Thoracic aorta (tissue), 2 donors: ENCODE measurements around the gene THAP11. TPM values are rescaled to one million over a fixed set of nuclear protein-coding genes. Genes with fewer than 3 reads are reported as not detected.

ENCODE experiments used
- ATAC-seq: fragments of 150-250 bp; one replicate; pipeline ENCODE4 v1.8.0; 2017; ENCODE audit warnings: low read depth; ENCODE audit not compliant: insufficient number of reproducible peaks, low FRiP score
- DNase-seq: peaks from one replicate; pipeline ENCODE4 v3.0.0-alpha.2; 2020; ENCODE audit warnings: low spot score
- H3K27ac ChIP-seq, 2 donors: fragments of 200-600 bp; sonication (generic); 1 replicate in 1 of 2; 2 replicates in 1 of 2; pipeline ENCODE4 v1.5.1; 2016; ENCODE audit warnings: mild to moderate bottlenecking in 2 of 2, moderate library complexity in 2 of 2
- H3K27me3 ChIP-seq: fragments of 200-600 bp; sonication (generic); replicated peaks from 2 replicates; pipeline ENCODE4 v1.6.0; 2016; ENCODE audit warnings: mild to moderate bottlenecking; ENCODE audit not compliant: insufficient read depth
- H3K36me3 ChIP-seq: fragments of 200-600 bp; sonication (generic); one replicate; pipeline ENCODE4 v1.5.1; 2016
- H3K4me1 ChIP-seq, 2 donors: fragments of 200-600 bp; sonication (generic); 1 replicate in 1 of 2; 2 replicates in 1 of 2; pipeline versions ENCODE4 v1.5.1 to v1.6.0; 2016; ENCODE audit warnings: low read depth in 2 of 2, mild to moderate bottlenecking in 1 of 2; ENCODE audit not compliant: control insufficient read depth in 1 of 2
- H3K4me3 ChIP-seq: fragments of 200-600 bp; sonication (generic); 2 replicates; pipeline ENCODE4 v1.5.1; 2016; ENCODE audit warnings: mild to moderate bottlenecking
- H3K9me3 ChIP-seq: fragments of 200-600 bp; sonication (generic); 2 replicates; pipeline ENCODE4 v1.5.1; 2016
- total RNA-seq, 2 donors: library from RNA; depleted of rRNA; stranded (reverse); fragments of >200 nt; gene quantifications; one replicate each; pipeline versions ENCODE4 v1.1.0 to v1.2.3, GENCODE V29; 2016
- TF ChIP-seq, protein P1 (sequence below): fragments of 200-600 bp; sonication (generic); IDR thresholded peaks from one replicate; pipeline ENCODE4 v1.5.1; 2019; ENCODE audit warnings: antibody characterized with exemption

The THAP11 gene
- total RNA-seq, 2 donors from 2014 or later, result 67.5 to 74.7 TPM

DNA sequence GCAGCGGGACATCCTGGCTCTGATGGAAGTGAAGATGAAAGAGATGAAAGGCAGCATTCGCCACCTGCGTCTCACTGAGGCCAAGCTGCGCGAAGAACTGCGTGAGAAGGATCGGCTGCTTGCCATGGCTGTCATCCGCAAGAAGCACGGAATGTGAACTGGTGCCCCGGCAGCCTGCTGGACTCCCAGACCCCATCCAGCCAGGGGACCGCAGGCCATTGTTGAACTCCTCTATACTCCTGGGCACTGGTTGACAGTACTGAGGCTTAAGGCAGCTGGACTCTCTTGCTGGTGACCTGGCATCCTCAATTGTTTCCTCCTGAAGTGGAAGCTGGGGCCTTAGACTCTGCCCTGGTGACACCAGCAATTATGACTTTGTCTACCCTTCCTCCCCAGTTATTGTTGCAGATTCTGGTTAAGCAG lies 1.2 kb downstream of the THAP11 start:
- H3K27me3 ChIP-seq, result no peaks in the 10 kb centered on the region
- H3K4me3 ChIP-seq, result peak overlapping the region; percentile 90
- no peak for ATAC-seq
- peaks cover 38 to 43% of the 10 kb centered on the region in 2 donors for H3K4me1 ChIP-seq
- peak overlapping the region; percentile 97 to 99 for H3K27ac ChIP-seq
- TF ChIP-seq, protein P1, sequence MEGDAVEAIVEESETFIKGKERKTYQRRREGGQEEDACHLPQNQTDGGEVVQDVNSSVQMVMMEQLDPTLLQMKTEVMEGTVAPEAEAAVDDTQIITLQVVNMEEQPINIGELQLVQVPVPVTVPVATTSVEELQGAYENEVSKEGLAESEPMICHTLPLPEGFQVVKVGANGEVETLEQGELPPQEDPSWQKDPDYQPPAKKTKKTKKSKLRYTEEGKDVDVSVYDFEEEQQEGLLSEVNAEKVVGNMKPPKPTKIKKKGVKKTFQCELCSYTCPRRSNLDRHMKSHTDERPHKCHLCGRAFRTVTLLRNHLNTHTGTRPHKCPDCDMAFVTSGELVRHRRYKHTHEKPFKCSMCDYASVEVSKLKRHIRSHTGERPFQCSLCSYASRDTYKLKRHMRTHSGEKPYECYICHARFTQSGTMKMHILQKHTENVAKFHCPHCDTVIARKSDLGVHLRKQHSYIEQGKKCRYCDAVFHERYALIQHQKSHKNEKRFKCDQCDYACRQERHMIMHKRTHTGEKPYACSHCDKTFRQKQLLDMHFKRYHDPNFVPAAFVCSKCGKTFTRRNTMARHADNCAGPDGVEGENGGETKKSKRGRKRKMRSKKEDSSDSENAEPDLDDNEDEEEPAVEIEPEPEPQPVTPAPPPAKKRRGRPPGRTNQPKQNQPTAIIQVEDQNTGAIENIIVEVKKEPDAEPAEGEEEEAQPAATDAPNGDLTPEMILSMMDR, result no peak
- H3K36me3 ChIP-seq, result no peaks in the 10 kb centered on the region
- no peak for DNase-seq
- no peaks in the 10 kb centered on the region for H3K9me3 ChIP-seq

DNA sequence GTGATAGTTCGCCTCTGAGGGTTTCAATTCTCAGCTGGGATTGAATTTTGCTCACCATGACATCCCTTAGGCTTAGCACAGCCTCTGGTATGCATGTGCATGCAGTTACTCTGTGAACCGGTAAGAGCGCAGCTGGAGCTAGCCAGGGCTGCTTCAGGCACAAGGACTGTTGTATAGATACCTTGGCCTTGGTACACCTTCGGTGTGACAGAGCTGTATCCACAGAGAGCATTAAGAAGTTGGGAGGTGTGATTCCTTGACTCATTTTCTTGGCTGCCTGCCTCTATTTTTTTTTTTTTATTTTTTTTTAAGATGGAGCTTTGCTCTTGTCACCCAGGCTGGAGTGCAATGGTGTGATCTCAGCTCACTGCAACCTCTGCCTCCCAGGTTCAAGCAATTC lies 2.4 kb downstream of the THAP11 start:
- no peak for DNase-seq
- no peak for ATAC-seq
- H3K27ac ChIP-seq, result peak overlapping the region; percentile 97 to 99

DNA sequence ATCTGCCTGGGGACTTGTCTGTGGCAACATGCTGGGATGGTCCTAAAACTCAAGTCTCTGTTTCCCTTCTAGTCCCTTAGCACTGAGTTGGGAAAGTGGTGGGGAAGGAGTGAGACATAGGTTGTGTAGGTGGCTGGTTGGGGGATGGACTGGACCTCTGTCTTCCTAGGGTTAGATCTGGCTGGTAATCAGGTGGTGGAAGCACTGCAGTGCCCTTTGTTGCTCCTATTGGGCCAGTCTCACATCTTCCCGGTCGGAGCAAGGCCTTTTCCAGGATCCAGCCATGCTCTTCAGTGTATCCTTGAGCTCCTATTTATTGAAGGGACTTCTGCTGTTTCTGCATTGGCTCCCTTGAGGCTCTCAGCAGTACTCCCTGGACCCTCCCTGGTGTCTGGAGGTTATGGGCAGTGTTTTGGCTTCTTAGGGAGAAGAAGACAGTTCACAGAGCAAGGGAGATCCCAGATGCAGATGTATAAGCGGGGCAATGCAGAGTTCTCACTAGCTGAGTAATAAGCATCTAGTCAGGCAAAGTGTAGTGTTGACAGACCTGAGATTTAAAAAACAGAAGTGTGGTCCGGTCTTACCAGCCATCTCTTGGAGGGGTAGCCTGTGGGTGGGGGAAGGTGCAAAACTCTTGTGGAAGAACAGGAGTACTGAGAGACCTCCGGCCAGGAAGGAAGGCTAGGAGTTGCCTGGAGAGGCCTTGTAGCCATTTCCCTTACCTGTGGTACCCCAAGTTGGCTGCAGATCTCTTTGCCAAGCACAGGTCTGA lies 3.4 kb downstream of the THAP11 start:
- Histone ChIP-seq H3K9me3 (no peaks in the 10 kb centered on the region), H3K36me3 (no peaks in the 10 kb centered on the region), H3K27ac (peak overlapping the region; percentile 89 to 97), H3K4me3 (peak overlapping the region; percentile 100), H3K4me1 (peaks cover 43 to 52% of the 10 kb centered on the region in 2 donors), H3K27me3 (no peaks in the 10 kb centered on the region)
- DNase-seq (no peak), ATAC-seq (no peak)
- TF ChIP-seq, protein P1, result no peak

More for the DNA sequence above, 2.4 kb downstream of the THAP11 start:
- Histone ChIP-seq H3K9me3 (no peaks in the 10 kb centered on the region), H3K4me3 (peak overlapping the region; percentile 90), H3K4me1 (peaks cover 43 to 52% of the 10 kb centered on the region in 2 donors), H3K27me3 (no peaks in the 10 kb centered on the region), H3K36me3 (no peaks in the 10 kb centered on the region)
- TF ChIP-seq, protein P1, result no peak

DNA sequence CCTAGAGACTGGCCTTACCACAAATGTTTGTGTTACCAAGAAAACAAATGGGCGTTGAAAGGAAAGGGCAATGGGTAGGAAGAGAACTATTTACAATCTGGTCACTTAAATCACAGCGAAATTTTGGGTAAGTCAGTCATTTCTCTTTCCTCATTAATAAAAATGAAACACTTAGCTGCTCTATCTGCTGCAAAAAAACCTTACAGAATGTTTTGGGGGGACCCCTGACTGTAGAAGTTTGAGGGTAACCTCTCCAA lies 3.9 kb downstream of the THAP11 start:
- Histone ChIP-seq H3K4me3 (peak overlapping the region; percentile 100), H3K36me3 (peaks cover 2% of the 10 kb centered on the region), H3K4me1 (peaks cover 43 to 52% of the 10 kb centered on the region in 2 donors), H3K27me3 (no peaks in the 10 kb centered on the region), H3K27ac (peak overlapping the region; percentile 89 to 97), H3K9me3 (no peaks in the 10 kb centered on the region)
- no peak for DNase-seq
- TF ChIP-seq, protein P1, result no peak
- ATAC-seq, result no peak

DNA sequence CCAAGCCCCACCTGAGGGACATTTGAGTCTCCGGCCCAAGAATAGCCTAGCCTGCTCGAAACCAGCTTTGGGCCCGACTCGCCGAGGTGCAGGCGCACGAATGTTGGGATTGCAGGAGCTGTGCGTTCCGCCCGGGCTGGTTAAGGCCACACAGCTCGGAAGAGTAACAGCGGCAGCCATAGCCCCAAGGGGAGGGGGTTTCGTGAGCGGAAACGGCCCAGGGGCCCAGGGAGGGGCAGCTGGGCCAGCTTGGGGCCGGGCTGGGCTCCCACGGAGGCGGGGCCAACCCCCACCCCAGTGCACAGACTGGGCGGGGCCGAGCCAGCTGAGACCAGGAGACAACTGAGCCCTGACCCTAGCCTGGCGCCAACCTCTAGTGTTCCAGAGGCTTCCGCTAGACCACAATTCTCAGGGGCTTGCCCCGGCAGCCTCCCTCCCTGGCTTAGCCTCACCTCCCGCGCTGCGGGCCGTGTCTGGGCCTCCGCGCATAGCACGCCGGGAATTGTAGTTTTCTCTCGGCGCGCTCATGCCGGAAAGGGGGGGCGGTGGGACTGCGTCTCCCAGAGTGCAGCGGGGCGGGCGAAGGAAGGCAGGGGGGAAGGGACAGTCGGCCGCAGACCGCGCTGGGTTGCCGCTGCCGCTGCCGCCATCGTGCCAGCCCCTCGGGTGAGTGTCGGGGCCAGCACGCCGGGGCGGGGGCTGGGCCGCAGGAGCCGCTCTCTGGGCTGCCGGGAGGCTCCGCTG lies 4.4 kb downstream of the THAP11 start, which contains the start of gene NUTF2:
NUTF2 (plus strand) TSS at position 614 of the 744 bp plus-strand sequence. CDS start 18,198 bp downstream, outside the sequence.
- Histone ChIP-seq H3K27ac (peak within 1 kb of the TSS; percentile 89 to 97), H3K9me3 (no peaks in the 10 kb centered on the region), H3K36me3 (peaks cover 2% of the 10 kb centered on the region), H3K4me3 (peak within 1 kb of the TSS; percentile 100), H3K27me3 (no peaks in the 10 kb centered on the region), H3K4me1 (peaks cover 40 to 52% of the 10 kb centered on the region in 2 donors)
- TF ChIP-seq, protein P1, result no peak
- ATAC-seq (peak; percentile 81), DNase-seq (peak; percentile 73)
